ENCODE results near the gene GPR143.

GRCh38 chrX:9737363-9737762 is 28.3 kb downstream of the GPR143 start:
- no peak for TF ChIP-seq CTCF (IDR thresholded peaks at IDR 0.05)
- no peak for TF ChIP-seq POLR2A (IDR thresholded peaks at IDR 0.05)

Measured in ovary (tissue), 3 donors.